HG02885 (cell line): ENCODE results near the gene GOLGA6L10.
"Not testable (repeated sequence)": the region's sequence is repeated elsewhere in the genome, so short reads cannot be mapped to it uniquely, and the experiment has no call there.

Experiments
- ATAC-seq: cut with Tn5 transposase; IDR thresholded peaks from one replicate; pipeline ENCODE4 v1.9.1; 2021; ENCODE audit warnings: mild to moderate bottlenecking; ENCODE audit not compliant: unreplicated experiment, poor library complexity

The GOLGA6L10 gene

GRCh38 chr15:82301296-82302016 lies 47.8 kb downstream of the GOLGA6L10 start:
- no peak for ATAC-seq

- no peak for ATAC-seq
Measured at GRCh38 chr15:82300883-82301282, 48.4 kb downstream of the GOLGA6L10 start.

- ATAC-seq = not testable (repeated sequence)
Measured at GRCh38 chr15:82300326-82300725, 48.9 kb downstream of the GOLGA6L10 start.

GRCh38 chr15:82299511-82299914 lies 49.8 kb downstream of the GOLGA6L10 start:
- not testable (repeated sequence) for ATAC-seq

GRCh38 chr15:82298520-82298919 lies 50.8 kb downstream of the GOLGA6L10 start:
- ATAC-seq = no peak

- no peak for ATAC-seq
Measured at GRCh38 chr15:82298032-82298431, 51.2 kb downstream of the GOLGA6L10 start.

- ATAC-seq = no peak
Measured at GRCh38 chr15:82297546-82297945, 51.7 kb downstream of the GOLGA6L10 start.

GRCh38 chr15:82294061-82294690 lies 55.1 kb downstream of the GOLGA6L10 start:
- no peak for ATAC-seq

- no peak for ATAC-seq
Measured at GRCh38 chr15:82292271-82292670, 57.0 kb downstream of the GOLGA6L10 start.
